CD14-positive monocyte (primary cell): ENCODE measurements around the gene TNFSF13. TPM values are rescaled to one million over a fixed set of nuclear protein-coding genes. Genes with fewer than 3 reads are reported as not detected.

Experiments
- DNase-seq, 3 donors: peaks; one replicate each; pipeline ENCODE4 v3.0.0-alpha.2; 2011 to 2022
- H2AFZ ChIP-seq: 2 replicates; pipeline ENCODE4 v1.6.0; 2012; ENCODE audit warnings: mild to moderate bottlenecking, low read depth, low read length, inconsistent platforms; ENCODE audit not compliant: insufficient read depth, poor library complexity, severe bottlenecking
- H3K27ac ChIP-seq, 2 donors: 1 replicate in 1 of 2; 2 replicates in 1 of 2; pipeline ENCODE4 v1.5.1; 2012 to 2013; ENCODE audit warnings: low read length in 2 of 2, control low read depth in 1 of 2, inconsistent platforms in 1 of 2, low read depth in 1 of 2, mild to moderate bottlenecking in 1 of 2
- H3K27me3 ChIP-seq, 2 donors: one replicate each; pipeline versions ENCODE4 v1.6.0 to v1.6.1; 2011 to 2013; ENCODE audit warnings: low read length in 2 of 2; ENCODE audit not compliant: control insufficient read depth in 2 of 2, insufficient read depth in 2 of 2
- H3K36me3 ChIP-seq, 2 donors: replicated peaks in 1 of 2; 1 replicate in 1 of 2; 2 replicates in 1 of 2; pipeline versions ENCODE4 v1.5.1 to v1.6.1; 2012 to 2013; ENCODE audit warnings: low read length in 2 of 2, control low read depth in 1 of 2, inconsistent platforms in 1 of 2, mild to moderate bottlenecking in 1 of 2; ENCODE audit not compliant: insufficient read depth in 2 of 2, control insufficient read depth in 1 of 2
- H3K4me1 ChIP-seq, 2 donors: 1 replicate in 1 of 2; 2 replicates in 1 of 2; pipeline versions ENCODE4 v1.5.1 to v1.6.1; 2012 to 2013; ENCODE audit warnings: low read length in 2 of 2, control low read depth in 1 of 2, inconsistent platforms in 1 of 2, mild to moderate bottlenecking in 1 of 2, moderate library complexity in 1 of 2; ENCODE audit not compliant: insufficient read depth in 2 of 2, control insufficient read depth in 1 of 2
- H3K4me2 ChIP-seq: replicated peaks from 2 replicates; pipeline ENCODE3; 2012; ENCODE audit warnings: low read length, moderate library complexity, mild to moderate bottlenecking; ENCODE audit not compliant: poor library complexity, severe bottlenecking; ENCODE audit errors: extremely low read depth
- H3K4me3 ChIP-seq, 3 experiments: fragments of 200-600 bp in 1 of 3; sonication (generic) in 1 of 3; replicated peaks in 1 of 3; 1 replicate in 2 of 3; 2 replicates in 1 of 3; pipeline ENCODE4 v1.5.1; 2011 to 2013; ENCODE audit warnings: low read length in 3 of 3, mild to moderate bottlenecking in 3 of 3, control low read depth in 2 of 3, low read depth in 2 of 3, inconsistent platforms in 1 of 3, moderate library complexity in 1 of 3
- H3K79me2 ChIP-seq: 2 replicates; pipeline ENCODE4 v1.6.0; 2012; ENCODE audit warnings: mild to moderate bottlenecking, control low read depth, inconsistent platforms, low read length, moderate library complexity; ENCODE audit not compliant: insufficient read depth
- H3K9ac ChIP-seq: 2 replicates; pipeline ENCODE4 v1.6.0; 2017; ENCODE audit warnings: low read length, mild to moderate bottlenecking; ENCODE audit not compliant: insufficient read depth, poor library complexity, severe bottlenecking
- H3K9me3 ChIP-seq, 2 donors: replicated peaks in 1 of 2; 1 replicate in 1 of 2; 2 replicates in 1 of 2; pipeline versions ENCODE4 v1.5.1 to v1.6.1; 2012 to 2013; ENCODE audit warnings: low read length in 2 of 2, control low read depth in 1 of 2; ENCODE audit not compliant: control insufficient read depth in 1 of 2, insufficient read depth in 1 of 2
- H4K20me1 ChIP-seq: 2 replicates; pipeline ENCODE4 v1.6.0; 2012; ENCODE audit warnings: mild to moderate bottlenecking, low read length, control low read depth, moderate library complexity; ENCODE audit not compliant: insufficient read depth
- H3K27ac Mint-ChIP-seq, 7 donors: one replicate each; pipeline ENCODE4 v1.8.0; 2020; ENCODE audit warnings: mild to moderate bottlenecking in 7 of 7, mixed read lengths in 7 of 7, moderate library complexity in 6 of 7, inconsistent platforms in 2 of 7
- H3K27me3 Mint-ChIP-seq, 3 donors: one replicate each; pipeline ENCODE4 v1.8.0; 2021 to 2022; ENCODE audit warnings: low read depth in 3 of 3, mild to moderate bottlenecking in 3 of 3, mixed read lengths in 3 of 3, moderate library complexity in 3 of 3, inconsistent platforms in 1 of 3
- H3K36me3 Mint-ChIP-seq, 2 donors: one replicate each; pipeline ENCODE4 v1.8.0; 2020; ENCODE audit warnings: mixed read lengths in 2 of 2, inconsistent platforms in 1 of 2, mild to moderate bottlenecking in 1 of 2
- H3K4me1 Mint-ChIP-seq: one replicate; pipeline ENCODE4 v1.8.0; 2020; ENCODE audit warnings: mild to moderate bottlenecking, mixed read lengths
- H3K4me3 Mint-ChIP-seq, 2 donors: one replicate each; pipeline ENCODE4 v1.8.0; 2020; ENCODE audit warnings: mild to moderate bottlenecking in 2 of 2, mixed read lengths in 2 of 2, moderate library complexity in 1 of 2
- H3K9me3 Mint-ChIP-seq, 7 donors: one replicate each; pipeline ENCODE4 v1.8.0; 2020 to 2022; ENCODE audit warnings: mixed read lengths in 7 of 7, mild to moderate bottlenecking in 6 of 7, moderate library complexity in 6 of 7, inconsistent platforms in 2 of 7
- CTCF ChIP-seq: fragments of 200-600 bp; IDR thresholded peaks from one replicate; pipeline ENCODE4 v1.8.0; 2022; ENCODE audit warnings: antibody characterized with exemption, mild to moderate bottlenecking
- WGBS: methylation state at CpG from one replicate; pipeline ENCODE4 v1.1.5; 2013; ENCODE audit warnings: missing lambda C conversion rate; ENCODE audit not compliant: insufficient coverage; 5-methylcytosine and 5-hydroxymethylcytosine counted together
- intact Hi-C, 2 donors: fragments of 100-400 bp; cut with micrococcal nuclease; formaldehyde crosslinking; loops; one replicate each; pipeline versions ENCODE4 v1.15.0 to v1.15.1; 2023
- polyA plus RNA-seq, 3 donors: library from polyadenylated mRNA; depleted of rRNA in 1 of 3; unstranded in 2 of 3; stranded (reverse) in 1 of 3; fragments of 300-500 nt in 2 of 3; fragments of >200 nt in 1 of 3; fragmentation: Illumina TruSeq in 2 of 3; gene quantifications; 1 replicate in 2 of 3; 2 replicates in 1 of 3; pipeline ENCODE4 v1.2.3, GENCODE V29; 2012 to 2021

TNFSF13 gene
- polyA plus RNA-seq, 3 donors, result 236 to 523 (median 491) TPM

DNA sequence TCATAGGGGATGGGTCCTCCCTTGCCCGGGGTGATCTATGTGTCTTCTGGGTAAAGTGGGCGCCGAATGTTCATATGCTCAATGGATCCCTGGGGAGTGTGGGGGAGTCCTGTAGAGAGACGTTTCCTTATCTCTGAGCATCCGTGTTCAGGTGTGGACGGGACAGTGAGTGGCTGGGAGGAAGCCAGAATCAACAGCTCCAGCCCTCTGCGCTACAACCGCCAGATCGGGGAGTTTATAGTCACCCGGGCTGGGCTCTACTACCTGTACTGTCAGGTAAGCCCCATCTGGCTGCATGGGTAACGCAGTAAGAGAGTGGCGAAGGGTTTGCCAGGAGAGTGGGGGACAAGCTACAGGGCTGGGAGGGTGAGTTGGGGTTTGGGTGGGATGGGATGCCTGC lies 1.9 kb upstream of the TNFSF13 start:
- Histone ChIP-seq H3K9me3 (no peaks in the 10 kb centered on the region), H3K4me1 (peaks cover 82 to 88% of the 10 kb centered on the region in 2 donors), H3K27ac (peak overlapping the region; percentile 90 to 92), H3K4me3 (no peak overlapping the region), H3K27me3 (no peaks in the 10 kb centered on the region), H3K79me2 (peaks cover 47% of the 10 kb centered on the region), H2AFZ (no peak overlapping the region), H3K4me2 (no peak overlapping the region), H4K20me1 (peaks cover 18% of the 10 kb centered on the region), H3K36me3 (peaks cover 4 to 11% of the 10 kb centered on the region in 2 donors), H3K9ac (no peak overlapping the region)
- H3K27me3 Mint-ChIP-seq, result peaks cover 0 to 8% (median 7%) of the 10 kb centered on the region in 3 donors
- DNase-seq, result no peak
- H3K27ac Mint-ChIP-seq, result peak overlapping the region in 6 of 7 donors; percentile 62 to 98 (median 79)
- WGBS, result 95% methylated on average over 11 of the region's 12 CpGs
- peaks cover 81% of the 10 kb centered on the region for H3K4me1 Mint-ChIP-seq
- no peak for TF ChIP-seq CTCF
- intact Hi-C loops, result no loop called here
- H3K4me3 Mint-ChIP-seq, result peak overlapping the region in 1 of 2 donors; percentile 3
- H3K36me3 Mint-ChIP-seq, result peaks cover 35 to 44% of the 10 kb centered on the region in 2 donors
- H3K9me3 Mint-ChIP-seq, result peaks cover 0 to 3% (median 0%) of the 10 kb centered on the region in 7 donors

DNA sequence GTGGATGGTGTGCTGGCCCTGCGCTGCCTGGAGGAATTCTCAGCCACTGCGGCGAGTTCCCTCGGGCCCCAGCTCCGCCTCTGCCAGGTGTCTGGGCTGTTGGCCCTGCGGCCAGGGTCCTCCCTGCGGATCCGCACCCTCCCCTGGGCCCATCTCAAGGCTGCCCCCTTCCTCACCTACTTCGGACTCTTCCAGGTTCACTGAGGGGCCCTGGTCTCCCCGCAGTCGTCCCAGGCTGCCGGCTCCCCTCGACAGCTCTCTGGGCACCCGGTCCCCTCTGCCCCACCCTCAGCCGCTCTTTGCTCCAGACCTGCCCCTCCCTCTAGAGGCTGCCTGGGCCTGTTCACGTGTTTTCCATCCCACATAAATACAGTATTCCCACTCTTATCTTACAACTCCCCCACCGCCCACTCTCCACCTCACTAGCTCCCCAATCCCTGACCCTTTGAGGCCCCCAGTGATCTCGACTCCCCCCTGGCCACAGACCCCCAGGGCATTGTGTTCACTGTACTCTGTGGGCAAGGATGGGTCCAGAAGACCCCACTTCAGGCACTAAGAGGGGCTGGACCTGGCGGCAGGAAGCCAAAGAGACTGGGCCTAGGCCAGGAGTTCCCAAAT lies 1.3 kb upstream of the TNFSF13 start:
- H3K4me2 ChIP-seq, result peak overlapping the region; percentile 90
- 82% methylated on average over 17 of the region's 19 CpGs for WGBS
- peaks cover 18% of the 10 kb centered on the region for H4K20me1 ChIP-seq
- H3K79me2 ChIP-seq, result peaks cover 51% of the 10 kb centered on the region
- H3K4me3 ChIP-seq, result peak overlapping the region in 1 of 3 experiments; percentile 91
- intact Hi-C loops, result no loop called here
- H3K9ac ChIP-seq, result peak overlapping the region; percentile 72
- Mint-ChIP-seq H3K9me3 (peaks cover 0 to 3% (median 0%) of the 10 kb centered on the region in 7 donors), H3K36me3 (peaks cover 35 to 44% of the 10 kb centered on the region in 2 donors), H3K27me3 (peaks cover 0 to 8% (median 7%) of the 10 kb centered on the region in 3 donors), H3K27ac (peak overlapping the region; percentile 85 to 98 (median 95)), H3K4me3 (no peak overlapping the region), H3K4me1 (peaks cover 74% of the 10 kb centered on the region)
- no peaks in the 10 kb centered on the region for H3K9me3 ChIP-seq
- H3K27ac ChIP-seq, result peak overlapping the region; percentile 90 to 92
- no peak for TF ChIP-seq CTCF
- no peak for DNase-seq
- H2AFZ ChIP-seq, result no peak overlapping the region
- peaks cover 4 to 11% of the 10 kb centered on the region in 2 donors for H3K36me3 ChIP-seq
- H3K4me1 ChIP-seq, result peaks cover 78 to 85% of the 10 kb centered on the region in 2 donors
- no peaks in the 10 kb centered on the region for H3K27me3 ChIP-seq
